ENCODE data around the gene AMFR. TPM values are rescaled to one million over a fixed set of nuclear protein-coding genes. Genes with fewer than 3 reads are reported as not detected.

Gene AMFR
- polyA plus RNA-seq, 3 donors = 28.3 to 68.1 (median 48.9) TPM

DNA sequence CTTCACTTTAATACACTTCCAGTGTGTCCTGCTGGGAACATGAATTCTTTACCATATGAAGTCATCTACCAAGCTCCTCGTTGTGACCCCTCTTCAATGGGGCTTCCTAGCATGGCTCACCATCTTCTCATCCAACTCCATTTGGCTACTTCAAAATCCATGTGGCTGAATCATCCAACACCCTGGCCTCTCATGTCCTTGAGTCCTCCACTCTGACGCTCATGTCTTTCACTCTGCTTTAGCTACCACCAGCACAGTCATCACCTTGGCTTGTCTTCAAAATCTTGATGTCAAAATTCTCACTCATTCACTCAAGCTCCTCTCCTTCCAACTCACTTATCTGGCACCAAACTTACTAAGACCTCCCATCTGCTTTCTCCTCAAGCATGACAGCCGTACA lies 35.8 kb downstream of the AMFR start:
- Mint-ChIP-seq H3K27me3 (ENCODE audit: low read depth in 3 of 3) (peaks cover 0 to 1% (median 0%) of the 10 kb centered on the region in 3 donors), H3K4me3 (no peak overlapping the region), H3K4me1 (no peaks in the 10 kb centered on the region), H3K36me3 (peaks cover 80 to 88% of the 10 kb centered on the region in 2 donors), H3K27ac (peak overlapping the region in 2 of 7 donors; percentile 2 to 4), H3K9me3 (peaks cover 0 to 6% (median 2%) of the 10 kb centered on the region in 7 donors)
- Histone ChIP-seq H3K4me2 (replicated peaks; ENCODE audit: extremely low read depth, low read length, poor library complexity, severe bottlenecking) (no peak overlapping the region), H3K27me3 (ENCODE audit: control insufficient read depth in 2 of 2, insufficient read depth in 2 of 2, low read length in 2 of 2) (no peaks in the 10 kb centered on the region), H3K4me1 (ENCODE audit: control insufficient read depth in 1 of 2, insufficient read depth in 2 of 2, low read length in 2 of 2) (no peaks in the 10 kb centered on the region), H3K79me2 (ENCODE audit: insufficient read depth, low read length) (no peaks in the 10 kb centered on the region), H3K27ac (ENCODE audit: low read depth in 1 of 2, low read length in 2 of 2) (no peak overlapping the region), H3K9ac (ENCODE audit: insufficient read depth, low read length, poor library complexity, severe bottlenecking) (no peak overlapping the region), H4K20me1 (ENCODE audit: insufficient read depth, low read length) (no peaks in the 10 kb centered on the region), H3K9me3 (replicated peaks in 1 of 2; ENCODE audit: control insufficient read depth in 1 of 2, insufficient read depth in 1 of 2, low read length in 2 of 2) (no peaks in the 10 kb centered on the region), H2AFZ (ENCODE audit: insufficient read depth, low read depth, low read length, poor library complexity, severe bottlenecking) (no peak overlapping the region), H3K4me3 (replicated peaks in 1 of 3; ENCODE audit: low read depth in 2 of 3, low read length in 3 of 3) (no peak overlapping the region), H3K36me3 (replicated peaks in 1 of 2; ENCODE audit: control insufficient read depth in 1 of 2, insufficient read depth in 2 of 2, low read length in 2 of 2) (peaks cover 58 to 77% of the 10 kb centered on the region in 2 donors)
- no peak for DNase-seq
- TF ChIP-seq, protein P1, sequence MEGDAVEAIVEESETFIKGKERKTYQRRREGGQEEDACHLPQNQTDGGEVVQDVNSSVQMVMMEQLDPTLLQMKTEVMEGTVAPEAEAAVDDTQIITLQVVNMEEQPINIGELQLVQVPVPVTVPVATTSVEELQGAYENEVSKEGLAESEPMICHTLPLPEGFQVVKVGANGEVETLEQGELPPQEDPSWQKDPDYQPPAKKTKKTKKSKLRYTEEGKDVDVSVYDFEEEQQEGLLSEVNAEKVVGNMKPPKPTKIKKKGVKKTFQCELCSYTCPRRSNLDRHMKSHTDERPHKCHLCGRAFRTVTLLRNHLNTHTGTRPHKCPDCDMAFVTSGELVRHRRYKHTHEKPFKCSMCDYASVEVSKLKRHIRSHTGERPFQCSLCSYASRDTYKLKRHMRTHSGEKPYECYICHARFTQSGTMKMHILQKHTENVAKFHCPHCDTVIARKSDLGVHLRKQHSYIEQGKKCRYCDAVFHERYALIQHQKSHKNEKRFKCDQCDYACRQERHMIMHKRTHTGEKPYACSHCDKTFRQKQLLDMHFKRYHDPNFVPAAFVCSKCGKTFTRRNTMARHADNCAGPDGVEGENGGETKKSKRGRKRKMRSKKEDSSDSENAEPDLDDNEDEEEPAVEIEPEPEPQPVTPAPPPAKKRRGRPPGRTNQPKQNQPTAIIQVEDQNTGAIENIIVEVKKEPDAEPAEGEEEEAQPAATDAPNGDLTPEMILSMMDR (IDR thresholded peaks at IDR 0.05) = no peak
- 98% methylated on average over 3 of the region's 3 CpGs for WGBS (ENCODE audit: insufficient coverage)
- intact Hi-C loops (cut with micrococcal nuclease) = no loop called here

DNA sequence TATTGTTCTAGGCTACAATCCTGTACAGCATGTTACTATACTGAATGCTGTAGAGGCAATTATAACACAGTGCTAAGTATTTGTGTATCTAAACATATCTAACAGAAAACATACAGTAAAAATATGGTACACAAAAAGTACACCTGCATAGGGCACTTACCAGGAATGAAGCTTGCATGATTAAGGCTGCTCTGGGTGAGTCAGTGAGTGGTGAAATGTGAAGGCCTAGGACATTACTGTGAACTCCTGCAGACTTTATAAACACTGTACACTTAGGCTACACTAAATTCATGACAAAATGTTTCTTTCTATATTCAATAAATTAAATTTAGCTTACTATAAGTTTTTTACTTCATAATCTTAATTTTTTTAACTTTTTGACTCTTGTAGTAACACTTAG lies 37.1 kb downstream of the AMFR start:
- peaks cover 0 to 1% (median 0%) of the 10 kb centered on the region in 3 donors for H3K27me3 Mint-ChIP-seq (ENCODE audit: low read depth in 3 of 3)
- H3K9me3 Mint-ChIP-seq = peaks cover 0 to 11% (median 2%) of the 10 kb centered on the region in 7 donors
- H3K79me2 ChIP-seq (ENCODE audit: insufficient read depth, low read length) = no peaks in the 10 kb centered on the region
- H3K4me2 ChIP-seq (replicated peaks; ENCODE audit: extremely low read depth, low read length, poor library complexity, severe bottlenecking) = no peak overlapping the region
- no peak overlapping the region for H3K4me3 ChIP-seq (replicated peaks in 1 of 3; ENCODE audit: low read depth in 2 of 3, low read length in 3 of 3)
- no peak overlapping the region for H3K4me3 Mint-ChIP-seq
- no peak for DNase-seq
- peaks cover 71 to 89% of the 10 kb centered on the region in 2 donors for H3K36me3 ChIP-seq (replicated peaks in 1 of 2; ENCODE audit: control insufficient read depth in 1 of 2, insufficient read depth in 2 of 2, low read length in 2 of 2)
- no peak overlapping the region for H2AFZ ChIP-seq (ENCODE audit: insufficient read depth, low read depth, low read length, poor library complexity, severe bottlenecking)
- no peaks in the 10 kb centered on the region for H3K9me3 ChIP-seq (replicated peaks in 1 of 2; ENCODE audit: control insufficient read depth in 1 of 2, insufficient read depth in 1 of 2, low read length in 2 of 2)
- peaks cover 84 to 90% of the 10 kb centered on the region in 2 donors for H3K36me3 Mint-ChIP-seq
- H3K27me3 ChIP-seq (ENCODE audit: control insufficient read depth in 2 of 2, insufficient read depth in 2 of 2, low read length in 2 of 2) = no peaks in the 10 kb centered on the region
- no peaks in the 10 kb centered on the region for H4K20me1 ChIP-seq (ENCODE audit: insufficient read depth, low read length)
- TF ChIP-seq, protein P1 (IDR thresholded peaks at IDR 0.05) = no peak
- H3K27ac Mint-ChIP-seq = no peak overlapping the region
- no peak overlapping the region for H3K9ac ChIP-seq (ENCODE audit: insufficient read depth, low read length, poor library complexity, severe bottlenecking)
- no peak overlapping the region for H3K27ac ChIP-seq (ENCODE audit: low read depth in 1 of 2, low read length in 2 of 2)
- intact Hi-C loops (cut with micrococcal nuclease) = no loop called here
- no peaks in the 10 kb centered on the region for H3K4me1 Mint-ChIP-seq
- no peaks in the 10 kb centered on the region for H3K4me1 ChIP-seq (ENCODE audit: control insufficient read depth in 1 of 2, insufficient read depth in 2 of 2, low read length in 2 of 2)
